ENCODE measurements around the gene KHK. TPM values are rescaled to one million over a fixed set of nuclear protein-coding genes. Genes with fewer than 3 reads are reported as not detected.

KHK gene
- total and polyA plus RNA-seq, 2 of the 8 experiments (the other 6 are each of a cell fraction or from before 2014, with no cell fraction given) = 11.0 to 17.7 TPM

GRCh38 chr2:27135478-27135955, 48.9 kb downstream of the KHK start:
- no peak overlapping the region; the same call in 1 of the 2 replicates for H4K8ac ChIP-seq (ENCODE audit: extremely low read depth, insufficient read depth, low read length)
- TF ChIP-seq KDM4A (IDR thresholded peaks at IDR 0.05; ENCODE audit: low read depth, low read length, severe bottlenecking) = no peak
- TF ChIP-seq CTCF (IDR thresholded peaks at IDR 0.05; ENCODE audit: control extremely low read depth in 1 of 3, insufficient read depth in 1 of 3, low read depth in 1 of 3, low read length in 3 of 3) = no peak
- TF ChIP-seq RAD21 (IDR thresholded peaks at IDR 0.05 in 1 of 2, conservative IDR thresholded peaks at IDR 0.05 in 1 of 2; ENCODE audit: low read depth in 2 of 2, low read length in 2 of 2) = no peak
- no peak for TF ChIP-seq BACH1 (IDR thresholded peaks at IDR 0.05; ENCODE audit: low read length)
- TF ChIP-seq, protein P1, sequence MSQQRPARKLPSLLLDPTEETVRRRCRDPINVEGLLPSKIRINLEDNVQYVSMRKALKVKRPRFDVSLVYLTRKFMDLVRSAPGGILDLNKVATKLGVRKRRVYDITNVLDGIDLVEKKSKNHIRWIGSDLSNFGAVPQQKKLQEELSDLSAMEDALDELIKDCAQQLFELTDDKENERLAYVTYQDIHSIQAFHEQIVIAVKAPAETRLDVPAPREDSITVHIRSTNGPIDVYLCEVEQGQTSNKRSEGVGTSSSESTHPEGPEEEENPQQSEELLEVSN (IDR thresholded peaks at IDR 0.05) = no peak
- no peak for TF ChIP-seq GABPA (IDR thresholded peaks at IDR 0.05; ENCODE audit: borderline replicate concordance, insufficient read depth, low read length)
- no peak for TF ChIP-seq RFX5 (IDR thresholded peaks at IDR 0.05; ENCODE audit: borderline replicate concordance, low read depth, low read length)
- TF ChIP-seq GTF2F1 (IDR thresholded peaks at IDR 0.05; ENCODE audit: borderline replicate concordance, low read depth, low read length) = no peak

More at GRCh38 chr2:27135478-27135955, 48.9 kb downstream of the KHK start:
- no peak overlapping the region for H2BK20ac ChIP-seq (ENCODE audit: low read length)
- peaks cover 4% of the 10 kb centered on the region for H3K79me1 ChIP-seq (ENCODE audit: low read depth, low read length)
- FAIRE-seq (no peak), DNase-seq (ENCODE audit: low read depth in 1 of 2, low spot score in 2 of 2) (no peak)
- no peak overlapping the region for H3K9ac ChIP-seq (replicated peaks in 1 of 4; ENCODE audit: extremely low read depth in 1 of 4, low read depth in 3 of 4, low read length in 3 of 4)
- peak overlapping the region; percentile 21; the same call in 1 of the 2 replicates for H2BK12ac ChIP-seq (ENCODE audit: low read depth, low read length)
- H2AFZ ChIP-seq (ENCODE audit: low read length) = no peak overlapping the region
- CTCF ChIA-PET (ENCODE audit: partially characterized antibody) = interaction anchor here (1.1 to 4.3 kb wide), 4 partner anchors 11 to 40 kb away, joined by 3 to 38 read pairs (median 12); partner anchors contain the start of gene ABHD1
- peaks cover 0 to 4% (median 3%) of the 10 kb centered on the region in 4 experiments; a peak in 5 of 7 replicates for H3K4me1 ChIP-seq (replicated peaks in 1 of 4; ENCODE audit: control insufficient read depth in 3 of 4, insufficient read depth in 4 of 4, low read length in 3 of 4)
- H3K23ac ChIP-seq (ENCODE audit: insufficient read length) = no peak overlapping the region
- H3K18ac ChIP-seq (ENCODE audit: extremely low read depth, low read length) = no peak overlapping the region
- POLR2A ChIA-PET (ENCODE audit: partially characterized antibody) = interaction anchor here (1.4 to 2.3 kb wide), 4 partner anchors 9 to 76 kb away, joined by 3 to 15 read pairs (median 7); partner anchors contain the start of genes ATRAID and SLC5A6
- H3K4me3 ChIP-seq (ENCODE audit: extremely low read depth in 1 of 4, insufficient read depth in 2 of 4, low read depth in 3 of 4, low read length in 4 of 4) = no peak overlapping the region
- peak overlapping the region in 1 of 2 experiments; percentile 17; a peak in 1 of 4 replicates for H3K4me2 ChIP-seq (ENCODE audit: insufficient read depth in 1 of 2, low read depth in 2 of 2, low read length in 2 of 2)
- H3K14ac ChIP-seq (ENCODE audit: insufficient read length) = no peak overlapping the region
- no peak overlapping the region for H2BK15ac ChIP-seq (ENCODE audit: low read length)
- H3K4ac ChIP-seq (replicated peaks; ENCODE audit: insufficient read length, low read depth, low read length) = no peak overlapping the region
- peaks cover 8 to 14% of the 10 kb centered on the region in 2 experiments for H4K20me1 ChIP-seq (replicated peaks in 1 of 2; ENCODE audit: control insufficient read depth in 1 of 2, insufficient read depth in 2 of 2, low read length in 2 of 2)
- H3K27me3 ChIP-seq (replicated peaks in 1 of 4; ENCODE audit: control insufficient read depth in 3 of 4, extremely low read depth in 1 of 4, insufficient read depth in 3 of 4, low read length in 3 of 4) = no peaks in the 10 kb centered on the region
- peaks cover 0 to 15% of the 10 kb centered on the region in 2 experiments; a peak in 2 of 4 replicates for H3K79me2 ChIP-seq (ENCODE audit: control insufficient read depth in 1 of 2, insufficient read depth in 2 of 2, low read length in 2 of 2)
- H4K91ac ChIP-seq (replicated peaks; ENCODE audit: insufficient read length, low read length) = no peak overlapping the region
- no peak overlapping the region for H3K27ac ChIP-seq (ENCODE audit: low read depth, low read length)
- no peak overlapping the region for H2BK5ac ChIP-seq (ENCODE audit: low read depth, low read length)
- peaks cover 0 to 18% (median 13%) of the 10 kb centered on the region in 4 experiments; a peak in 6 of 8 replicates for H3K36me3 ChIP-seq (ENCODE audit: control insufficient read depth in 2 of 4, insufficient read depth in 4 of 4, low read length in 3 of 4)
- no peak overlapping the region for H3K56ac ChIP-seq (replicated peaks; ENCODE audit: insufficient read length, low read depth, low read length)
- H2BK120ac ChIP-seq (replicated peaks; ENCODE audit: low read depth, low read length) = no peak overlapping the region
- peaks cover 2% of the 10 kb centered on the region; the same call in 1 of the 2 replicates for H3K23me2 ChIP-seq (ENCODE audit: low read depth, low read length)
- H3K9me3 ChIP-seq (ENCODE audit: insufficient read depth in 2 of 2, low read depth in 1 of 2, low read length in 1 of 2) = no peaks in the 10 kb centered on the region
- H4K5ac ChIP-seq (ENCODE audit: insufficient read length, low read depth, low read length) = no peak overlapping the region
- 96% methylated on average over 12 of the region's 12 CpGs; no CpG with 5 or more reads in 1 of the 2 experiments for WGBS, 2 experiments (ENCODE audit: extremely low coverage in 1 of 2, insufficient coverage in 1 of 2, insufficient read length in 1 of 2, insufficient replicate concordance in 2 of 2, low coverage in 1 of 2, low lambda C conversion rate in 2 of 2, missing lambda C conversion rate in 1 of 2)
- H2AK5ac ChIP-seq (ENCODE audit: low read depth, low read length) = no peak overlapping the region
